Measurements from ENCODE around the gene GNAI3. TPM values are rescaled to one million over a fixed set of nuclear protein-coding genes. Genes with fewer than 3 reads are reported as not detected.

The GNAI3 gene
- total and polyA plus RNA-seq, 10 of the 15 experiments (the other 5 are each of a cell fraction or from before 2014, with no cell fraction given), result 5.9 to 13.8 (median 8.0) TPM

DNA sequence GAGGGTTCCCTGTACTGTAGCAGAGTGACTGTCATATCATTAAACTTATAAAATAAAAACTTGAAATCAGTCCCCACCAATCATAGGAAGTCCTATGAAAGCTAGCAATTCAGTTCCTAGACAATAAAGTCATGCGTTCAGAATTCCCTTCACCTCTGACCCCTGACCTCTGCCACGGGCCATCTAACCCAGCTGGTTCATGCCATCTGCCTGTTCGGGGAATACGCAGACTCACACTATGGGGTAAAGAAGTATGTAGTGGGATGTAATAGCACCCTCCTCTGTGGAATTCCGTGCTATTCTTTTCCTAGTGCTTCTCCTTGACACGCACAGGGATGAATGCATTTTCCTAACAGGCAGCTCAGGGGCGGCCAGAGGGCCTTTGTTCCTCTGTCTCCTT is 109.6 kb downstream of the GNAI3 start:
- ChIA-PET RAD21 (ENCODE audit: unreplicated experiment) (no interaction called here), SMC1A (ENCODE audit: uncharacterized antibody, unreplicated experiment) (interaction anchor here (1.2 to 3.4 kb wide), 3 partner anchors 13 to 116 kb away, joined by 3 to 13 read pairs (median 4); no protein-coding TSS in a partner anchor), CTCF (interaction anchor here (0.8 to 10.8 kb wide), 6 partner anchors 8 to 326 kb away, joined by 3 to 299 read pairs (median 4); partner anchors contain the start of genes AHCYL1 and GSTM2), POLR2A (no interaction called here)
- intact Hi-C loops (cut with micrococcal nuclease; ENCODE audit: unreplicated experiment), result loop anchor here (5.0 kb wide), 1 partner anchor 324 kb away; the partner anchor contains the start of gene AHCYL1
- Histone ChIP-seq H3K9me3 (replicated peaks; ENCODE audit: control insufficient read depth, insufficient read depth, low read length) (no peaks in the 10 kb centered on the region), H3K4me2 (ENCODE audit: control insufficient read depth, insufficient read depth) (no peak overlapping the region), H3K27me3 (replicated peaks in 1 of 2; ENCODE audit: control insufficient read depth in 2 of 2, insufficient read depth in 2 of 2, low read length in 1 of 2) (no peaks in the 10 kb centered on the region), H3K27ac (ENCODE audit: control insufficient read depth, insufficient read depth) (no peak overlapping the region), H4K20me1 (ENCODE audit: control insufficient read depth, insufficient read depth) (no peaks in the 10 kb centered on the region), H3K4me1 (ENCODE audit: control insufficient read depth, insufficient read depth, low read length) (0 out of 2 replicates have a peak, but pooled peaks cover 4% of the 10 kb centered on the region), H3K36me3 (ENCODE audit: control insufficient read depth in 2 of 2, insufficient read depth in 2 of 2, low read length in 1 of 2) (no peaks in the 10 kb centered on the region; a peak in 1 of 4 replicates), H2AFZ (ENCODE audit: control insufficient read depth, low read depth, low read length) (no peak overlapping the region), H3K79me2 (ENCODE audit: control insufficient read depth, insufficient read depth, low read length) (no peaks in the 10 kb centered on the region; the same call in 1 of the 2 replicates), H3K9ac (ENCODE audit: control insufficient read depth, insufficient read depth, low read length) (no peak overlapping the region), H3K4me3 (no peak overlapping the region)
- TF ChIP-seq SPI1 (IDR thresholded peaks at IDR 0.05; ENCODE audit: borderline replicate concordance, insufficient read depth, low read depth, low read length), result no peak
- no peak for TF ChIP-seq SIN3A (IDR thresholded peaks at IDR 0.05; ENCODE audit: low read depth, low read length)
- no peak for TF ChIP-seq ZNF207 (IDR thresholded peaks at IDR 0.05; ENCODE audit: borderline replicate concordance)
- TF ChIP-seq, protein P1, sequence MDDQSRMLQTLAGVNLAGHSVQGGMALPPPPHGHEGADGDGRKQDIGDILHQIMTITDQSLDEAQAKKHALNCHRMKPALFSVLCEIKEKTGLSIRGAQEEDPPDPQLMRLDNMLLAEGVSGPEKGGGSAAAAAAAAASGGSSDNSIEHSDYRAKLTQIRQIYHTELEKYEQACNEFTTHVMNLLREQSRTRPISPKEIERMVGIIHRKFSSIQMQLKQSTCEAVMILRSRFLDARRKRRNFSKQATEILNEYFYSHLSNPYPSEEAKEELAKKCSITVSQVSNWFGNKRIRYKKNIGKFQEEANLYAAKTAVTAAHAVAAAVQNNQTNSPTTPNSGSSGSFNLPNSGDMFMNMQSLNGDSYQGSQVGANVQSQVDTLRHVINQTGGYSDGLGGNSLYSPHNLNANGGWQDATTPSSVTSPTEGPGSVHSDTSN (IDR thresholded peaks at IDR 0.05; ENCODE audit: insufficient replicate concordance, low read depth, low read length), result no peak
- peak; percentile 34; the same call in 1 of the 2 replicates for TF ChIP-seq NR2C1 (IDR thresholded peaks at IDR 0.05)
- DNase-seq (ENCODE audit: low read depth, low spot score) (no peak), FAIRE-seq (no peak), ATAC-seq (no peak)
- TSS peak; percentile 48 for BruUV-seq (replicated peaks)
- in situ Hi-C loops (cut with MboI), result no loop called here
- 84% methylated on average over 7 of the region's 7 CpGs for WGBS (ENCODE audit: insufficient coverage, insufficient replicate concordance, low lambda C conversion rate, missing lambda C conversion rate)
